Activated CD8-positive, alpha-beta memory T cell treated with anti-CD3 and anti-CD28 coated beads for 4 hours (primary cell): Measurements from ENCODE around the gene SORCS2.

Experiments
- DNase-seq, 2 donors: peaks; one replicate each; pipeline ENCODE4 v3.0.0-alpha.2; 2020; ENCODE audit warnings: low read depth in 2 of 2

SORCS2 gene

GRCh38 chr4:7661846-7662506, 469.6 kb downstream of the SORCS2 start:
- no peak for DNase-seq

GRCh38 chr4:7662507-7662846, 470.1 kb downstream of the SORCS2 start:
- DNase-seq, result no peak

- no peak for DNase-seq
Observed at GRCh38 chr4:7663075-7663541, 470.8 kb downstream of the SORCS2 start.

- DNase-seq, result no peak
Observed at GRCh38 chr4:7664106-7664505, 471.8 kb downstream of the SORCS2 start.

- no peak for DNase-seq
Observed at GRCh38 chr4:7665321-7665720, 473.0 kb downstream of the SORCS2 start.

- DNase-seq, result no peak
Observed at GRCh38 chr4:7666011-7666410, 473.7 kb downstream of the SORCS2 start.

- no peak for DNase-seq
Observed at GRCh38 chr4:7666744-7667143, 474.4 kb downstream of the SORCS2 start.

- no peak for DNase-seq
Observed at GRCh38 chr4:7668271-7668670, 475.9 kb downstream of the SORCS2 start.

GRCh38 chr4:7668826-7669225, 476.5 kb downstream of the SORCS2 start:
- DNase-seq, result no peak

- no peak for DNase-seq
Observed at GRCh38 chr4:7672601-7673000, 480.3 kb downstream of the SORCS2 start.

GRCh38 chr4:7673121-7673520, 480.8 kb downstream of the SORCS2 start:
- DNase-seq, result no peak

- DNase-seq, result no peak
Observed at GRCh38 chr4:7674706-7675105, 482.4 kb downstream of the SORCS2 start.

- DNase-seq, result no peak
Observed at GRCh38 chr4:7675136-7675535, 482.8 kb downstream of the SORCS2 start.

GRCh38 chr4:7675612-7676320, 483.4 kb downstream of the SORCS2 start:
- DNase-seq, result no peak

GRCh38 chr4:7676398-7676922, 484.1 kb downstream of the SORCS2 start:
- DNase-seq, result no peak

- DNase-seq, result no peak
Observed at GRCh38 chr4:7677086-7677485, 484.7 kb downstream of the SORCS2 start.

GRCh38 chr4:7677799-7678301, 485.5 kb downstream of the SORCS2 start:
- DNase-seq, result no peak

- DNase-seq, result no peak
Observed at GRCh38 chr4:7678318-7678852, 486.0 kb downstream of the SORCS2 start.

GRCh38 chr4:7679406-7680040, 487.2 kb downstream of the SORCS2 start:
- DNase-seq, result no peak

GRCh38 chr4:7680106-7680505, 487.8 kb downstream of the SORCS2 start:
- no peak for DNase-seq

- DNase-seq, result no peak
Observed at GRCh38 chr4:7680731-7681130, 488.4 kb downstream of the SORCS2 start.

- DNase-seq, result no peak
Observed at GRCh38 chr4:7683126-7683703, 490.9 kb downstream of the SORCS2 start.
